MM.1S (cell line): ENCODE measurements around the gene ATP10B.

Source experiments
- CTCF ChIP-seq: fragments of 300-600 bp; sonication (generic); IDR thresholded peaks from 2 replicates; pipeline ENCODE4 v1.5.1; 2016; ENCODE audit warnings: antibody characterized with exemption, low read length, mixed read lengths
- EZH2 ChIP-seq: fragments of 300-600 bp; sonication (generic); optimal IDR thresholded peaks from 2 replicates; pipeline ENCODE3; 2017; ENCODE audit warnings: low read depth, mild to moderate bottlenecking, antibody characterized with exemption, low read length, mixed read lengths

GRCh38 chr5:160833806-160834205 lies 18.2 kb downstream of the ATP10B start:
- TF ChIP-seq CTCF (no peak), EZH2 (no peak)
